ENCODE data around the gene TRPV5. TPM values are rescaled to one million over a fixed set of nuclear protein-coding genes. Genes with fewer than 3 reads are reported as not detected.

Gene TRPV5
- total and polyA plus RNA-seq, 2 experiments from 2014 or later = not detected

DNA sequence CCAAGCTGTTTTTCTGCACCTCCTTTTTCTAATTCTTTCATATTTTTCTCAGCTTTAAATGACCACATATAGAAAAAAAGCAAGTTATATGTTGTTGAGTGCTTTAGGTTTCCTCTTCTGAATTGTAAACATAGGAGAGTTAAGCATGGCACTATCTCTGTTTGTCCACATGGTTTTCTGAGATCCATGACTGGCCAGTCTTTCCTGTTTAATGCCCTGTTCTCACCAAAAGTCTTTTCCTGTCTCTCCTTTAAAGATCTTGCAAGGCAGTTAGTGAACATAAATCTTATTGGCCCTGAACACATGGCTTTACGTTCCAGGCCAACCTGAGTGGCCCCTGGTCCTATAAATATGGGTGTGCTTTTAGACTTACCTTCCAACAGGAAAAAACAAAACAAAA lies 19.4 kb downstream of the TRPV5 start:
- Histone ChIP-seq H3K79me2 (ENCODE audit: insufficient read depth) (no peaks in the 10 kb centered on the region), H3K9me2 (ENCODE audit: insufficient read depth) (no peaks in the 10 kb centered on the region), H3K4me3 (no peak overlapping the region), H3K4me2 (ENCODE audit: unreplicated experiment) (no peak overlapping the region), H3K36me3 (ENCODE audit: low read depth) (no peaks in the 10 kb centered on the region), H3K4me1 (ENCODE audit: insufficient read depth) (no peaks in the 10 kb centered on the region), H2AFZ (no peak overlapping the region), H3F3A (ENCODE audit: insufficient read depth) (no peaks in the 10 kb centered on the region), H3K9me3 (ENCODE audit: low read depth) (no peaks in the 10 kb centered on the region), H3K27ac (no peak overlapping the region), H4K20me1 (ENCODE audit: insufficient read depth) (no peaks in the 10 kb centered on the region), H3K9ac (no peak overlapping the region), H3K27me3 (replicated peaks; ENCODE audit: insufficient read depth) (no peaks in the 10 kb centered on the region; the same call in none of the 2 replicates)
- WGBS, 2 experiments (ENCODE audit: low coverage in 1 of 2, low lambda C conversion rate in 2 of 2, missing lambda C conversion rate in 2 of 2) = 4 to 5% methylated on average over 1 of the region's 1 CpG
- in situ Hi-C loops (cut with MboI) = no loop called here
- no peak for DNase-seq
- no peak for TF ChIP-seq EZH2phosphoT487 (IDR thresholded peaks at IDR 0.05; ENCODE audit: insufficient read depth, low read depth)
- TF ChIP-seq EZH2 (IDR thresholded peaks at IDR 0.05; ENCODE audit: insufficient read depth, poor library complexity, severe bottlenecking) = no peak

DNA sequence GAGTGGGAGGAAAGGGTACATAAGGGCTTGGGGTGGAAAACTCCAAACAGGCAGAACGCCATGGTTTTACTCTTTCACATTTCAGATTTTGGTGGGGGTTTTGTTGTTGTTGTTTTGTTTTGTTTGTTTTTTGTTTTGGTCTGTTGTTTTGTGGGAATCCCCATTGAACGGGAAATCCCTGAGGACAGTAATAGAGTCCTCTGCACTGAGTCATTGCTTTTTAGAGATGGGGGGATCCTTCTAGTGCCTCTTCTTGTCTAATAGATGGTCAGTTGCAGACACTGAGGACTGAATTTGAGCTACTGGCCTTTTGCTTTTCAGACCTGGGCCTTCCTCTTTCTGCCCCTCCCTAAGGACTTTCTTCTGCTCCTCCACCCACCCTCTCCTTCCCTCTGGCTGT lies 20.0 kb downstream of the TRPV5 start:
- H3K9me3 ChIP-seq (ENCODE audit: low read depth) = no peaks in the 10 kb centered on the region

DNA sequence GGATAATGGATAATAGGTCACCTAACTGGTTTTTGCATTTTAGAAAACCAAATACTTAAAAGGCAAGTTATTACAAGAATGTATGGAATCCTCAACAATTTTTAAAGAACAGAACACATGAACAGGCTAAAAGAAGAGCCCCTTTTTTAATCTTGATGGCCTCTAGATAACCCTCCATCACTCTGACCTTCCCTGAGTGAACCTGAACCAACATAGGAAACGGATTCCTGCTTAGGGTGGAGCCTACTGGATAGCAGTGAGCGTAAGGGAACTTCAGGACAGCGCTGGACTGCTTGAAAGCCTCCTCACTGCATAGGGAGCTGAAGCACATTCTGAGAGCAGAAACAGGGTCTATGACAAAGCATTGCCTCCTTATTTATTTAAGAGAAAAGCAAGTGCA lies 20.5 kb downstream of the TRPV5 start:
- in situ Hi-C loops (cut with MboI) = no loop called here
- Histone ChIP-seq H3K36me3 (ENCODE audit: low read depth) (no peaks in the 10 kb centered on the region), H3K27me3 (replicated peaks; ENCODE audit: insufficient read depth) (no peaks in the 10 kb centered on the region; the same call in none of the 2 replicates), H3K9me3 (ENCODE audit: low read depth) (no peaks in the 10 kb centered on the region), H3K4me3 (no peak overlapping the region), H3F3A (ENCODE audit: insufficient read depth) (no peaks in the 10 kb centered on the region), H4K20me1 (ENCODE audit: insufficient read depth) (no peaks in the 10 kb centered on the region), H3K4me1 (ENCODE audit: insufficient read depth) (no peaks in the 10 kb centered on the region), H2AFZ (no peak overlapping the region), H3K4me2 (ENCODE audit: unreplicated experiment) (no peak overlapping the region), H3K27ac (no peak overlapping the region), H3K79me2 (ENCODE audit: insufficient read depth) (no peaks in the 10 kb centered on the region), H3K9ac (no peak overlapping the region), H3K9me2 (ENCODE audit: insufficient read depth) (no peaks in the 10 kb centered on the region)
- 16 to 20% methylated on average over 3 of the region's 3 CpGs for WGBS, 2 experiments (ENCODE audit: low coverage in 1 of 2, low lambda C conversion rate in 2 of 2, missing lambda C conversion rate in 2 of 2)
- DNase-seq = no peak
- TF ChIP-seq EZH2phosphoT487 (IDR thresholded peaks at IDR 0.05; ENCODE audit: insufficient read depth, low read depth) (no peak), EZH2 (IDR thresholded peaks at IDR 0.05; ENCODE audit: insufficient read depth, poor library complexity, severe bottlenecking) (no peak)

More for the DNA sequence above, 20.0 kb downstream of the TRPV5 start:
- Histone ChIP-seq H2AFZ (no peak overlapping the region), H3K27me3 (replicated peaks; ENCODE audit: insufficient read depth) (no peaks in the 10 kb centered on the region; the same call in none of the 2 replicates), H3K79me2 (ENCODE audit: insufficient read depth) (no peaks in the 10 kb centered on the region), H3K9ac (no peak overlapping the region), H3K27ac (no peak overlapping the region), H3K4me2 (ENCODE audit: unreplicated experiment) (no peak overlapping the region), H3F3A (ENCODE audit: insufficient read depth) (no peaks in the 10 kb centered on the region), H3K4me3 (no peak overlapping the region), H4K20me1 (ENCODE audit: insufficient read depth) (no peaks in the 10 kb centered on the region), H3K9me2 (ENCODE audit: insufficient read depth) (no peaks in the 10 kb centered on the region), H3K36me3 (ENCODE audit: low read depth) (no peaks in the 10 kb centered on the region), H3K4me1 (ENCODE audit: insufficient read depth) (no peaks in the 10 kb centered on the region)
- TF ChIP-seq EZH2 (IDR thresholded peaks at IDR 0.05; ENCODE audit: insufficient read depth, poor library complexity, severe bottlenecking) (no peak), EZH2phosphoT487 (IDR thresholded peaks at IDR 0.05; ENCODE audit: insufficient read depth, low read depth) (no peak)
- no peak for DNase-seq
- in situ Hi-C loops (cut with MboI) = no loop called here
- 13 to 15% methylated on average over 2 of the region's 2 CpGs for WGBS, 2 experiments (ENCODE audit: low coverage in 1 of 2, low lambda C conversion rate in 2 of 2, missing lambda C conversion rate in 2 of 2)

DNA sequence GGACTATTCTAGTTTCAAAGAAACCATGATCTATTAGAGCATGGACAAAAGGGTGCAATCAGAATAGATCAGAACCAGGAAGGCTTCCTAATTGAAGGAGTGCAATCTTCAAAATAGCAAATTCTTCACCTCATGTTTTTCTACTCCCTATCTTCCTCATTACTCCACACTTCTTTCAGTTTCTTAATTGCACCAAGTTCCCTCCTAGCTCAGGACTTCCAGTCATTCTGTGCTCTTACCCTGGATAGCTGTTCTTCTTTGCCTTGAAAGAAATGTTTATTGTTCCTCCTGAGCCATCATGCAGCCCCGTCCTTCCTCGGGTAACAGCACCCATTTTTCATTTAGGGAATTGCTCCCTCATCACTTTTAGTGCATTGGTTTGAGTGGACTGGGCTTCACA lies 23.1 kb downstream of the TRPV5 start:
- no peak overlapping the region for H3K27ac ChIP-seq
- H3K9me2 ChIP-seq (ENCODE audit: insufficient read depth) = no peaks in the 10 kb centered on the region
- H3F3A ChIP-seq (ENCODE audit: insufficient read depth) = no peaks in the 10 kb centered on the region
- 28 to 42% methylated on average over 2 of the region's 2 CpGs for whole genome bisulfite sequencing, 2 experiments (ENCODE audit: low coverage in 1 of 2, low lambda C conversion rate in 2 of 2, missing lambda C conversion rate in 2 of 2)
- H3K4me2 ChIP-seq (ENCODE audit: unreplicated experiment) = no peak overlapping the region
- in situ Hi-C loops (cut with MboI) = no loop called here
- no peaks in the 10 kb centered on the region for H3K79me2 ChIP-seq (ENCODE audit: insufficient read depth)
- no peak overlapping the region for H2AFZ ChIP-seq
- no peaks in the 10 kb centered on the region; the same call in 1 of the 2 replicates for H3K27me3 ChIP-seq (replicated peaks; ENCODE audit: insufficient read depth)
- no peak overlapping the region for H3K4me3 ChIP-seq
- H4K20me1 ChIP-seq (ENCODE audit: insufficient read depth) = no peaks in the 10 kb centered on the region
- no peak for TF ChIP-seq EZH2 (IDR thresholded peaks at IDR 0.05; ENCODE audit: insufficient read depth, poor library complexity, severe bottlenecking)
- TF ChIP-seq EZH2phosphoT487 (IDR thresholded peaks at IDR 0.05; ENCODE audit: insufficient read depth, low read depth) = no peak
- H3K4me1 ChIP-seq (ENCODE audit: insufficient read depth) = no peaks in the 10 kb centered on the region
- no peak overlapping the region for H3K9ac ChIP-seq
- no peaks in the 10 kb centered on the region for H3K9me3 ChIP-seq (ENCODE audit: low read depth)
- H3K36me3 ChIP-seq (ENCODE audit: low read depth) = no peaks in the 10 kb centered on the region
- no peak for DNase-seq

DNA sequence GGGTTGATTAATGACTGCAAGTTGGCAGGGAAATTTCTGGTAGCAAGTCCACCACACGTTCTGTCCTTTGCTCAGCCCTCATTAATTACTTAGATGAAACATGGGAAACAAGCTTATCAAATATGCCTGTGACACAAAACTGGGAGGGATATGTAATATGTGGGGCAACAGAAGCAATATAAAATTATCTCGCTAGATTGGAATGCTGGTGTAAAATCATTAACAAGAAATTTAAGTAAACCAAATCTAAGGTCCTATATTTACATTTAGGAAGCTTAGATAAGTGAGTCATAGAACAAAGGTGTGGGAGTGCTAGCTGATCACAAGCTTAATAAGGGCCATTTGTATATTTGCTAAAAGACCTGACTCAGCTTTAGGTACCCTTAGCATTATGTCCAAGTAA lies 23.5 kb downstream of the TRPV5 start:
- no peak overlapping the region for H2AFZ ChIP-seq
- H4K20me1 ChIP-seq (ENCODE audit: insufficient read depth) = no peaks in the 10 kb centered on the region
- no peaks in the 10 kb centered on the region for H3K79me2 ChIP-seq (ENCODE audit: insufficient read depth)
- H3F3A ChIP-seq (ENCODE audit: insufficient read depth) = no peaks in the 10 kb centered on the region
- H3K27me3 ChIP-seq (replicated peaks; ENCODE audit: insufficient read depth) = no peaks in the 10 kb centered on the region; the same call in 1 of the 2 replicates
- DNase-seq = no peak
- H3K9me2 ChIP-seq (ENCODE audit: insufficient read depth) = no peaks in the 10 kb centered on the region
- H3K9me3 ChIP-seq (ENCODE audit: low read depth) = no peaks in the 10 kb centered on the region
- no peak overlapping the region for H3K4me3 ChIP-seq
- 44 to 51% methylated on average over 2 of the region's 2 CpGs for WGBS, 2 experiments (ENCODE audit: low coverage in 1 of 2, low lambda C conversion rate in 2 of 2, missing lambda C conversion rate in 2 of 2)
- H3K4me1 ChIP-seq (ENCODE audit: insufficient read depth) = no peaks in the 10 kb centered on the region
- no peaks in the 10 kb centered on the region for H3K36me3 ChIP-seq (ENCODE audit: low read depth)
- no peak overlapping the region for H3K27ac ChIP-seq
- in situ Hi-C loops (cut with MboI) = no loop called here
- no peak overlapping the region for H3K9ac ChIP-seq
- no peak for TF ChIP-seq EZH2phosphoT487 (IDR thresholded peaks at IDR 0.05; ENCODE audit: insufficient read depth, low read depth)
- TF ChIP-seq EZH2 (IDR thresholded peaks at IDR 0.05; ENCODE audit: insufficient read depth, poor library complexity, severe bottlenecking) = no peak
- no peak overlapping the region for H3K4me2 ChIP-seq (ENCODE audit: unreplicated experiment)
